Tibial nerve (tissue), 4 donors: Measurements from ENCODE around the gene NPB.

Experiments
- CTCF ChIP-seq, 5 experiments: fragments of 200-600 bp in 3 of 5; fragments of 450-650 bp in 2 of 5; sonication (generic) in 3 of 5; IDR thresholded peaks; one replicate each; pipeline ENCODE4 v1.5.1; 2016 to 2019; ENCODE audit warnings: antibody characterized with exemption in 5 of 5, mild to moderate bottlenecking in 3 of 5, moderate library complexity in 2 of 5
- EP300 ChIP-seq, 2 donors: sonication (generic); formaldehyde crosslinking; IDR thresholded peaks; one replicate each; pipeline ENCODE4 v1.6.1; 2017; ENCODE audit warnings: antibody characterized with exemption in 2 of 2, mild to moderate bottlenecking in 1 of 2
- POLR2A ChIP-seq, 2 donors: fragments of 450-650 bp; IDR thresholded peaks; one replicate each; pipeline ENCODE4 v1.6.1; 2017; ENCODE audit warnings: antibody characterized with exemption in 2 of 2, mild to moderate bottlenecking in 2 of 2, moderate library complexity in 2 of 2

DNA sequence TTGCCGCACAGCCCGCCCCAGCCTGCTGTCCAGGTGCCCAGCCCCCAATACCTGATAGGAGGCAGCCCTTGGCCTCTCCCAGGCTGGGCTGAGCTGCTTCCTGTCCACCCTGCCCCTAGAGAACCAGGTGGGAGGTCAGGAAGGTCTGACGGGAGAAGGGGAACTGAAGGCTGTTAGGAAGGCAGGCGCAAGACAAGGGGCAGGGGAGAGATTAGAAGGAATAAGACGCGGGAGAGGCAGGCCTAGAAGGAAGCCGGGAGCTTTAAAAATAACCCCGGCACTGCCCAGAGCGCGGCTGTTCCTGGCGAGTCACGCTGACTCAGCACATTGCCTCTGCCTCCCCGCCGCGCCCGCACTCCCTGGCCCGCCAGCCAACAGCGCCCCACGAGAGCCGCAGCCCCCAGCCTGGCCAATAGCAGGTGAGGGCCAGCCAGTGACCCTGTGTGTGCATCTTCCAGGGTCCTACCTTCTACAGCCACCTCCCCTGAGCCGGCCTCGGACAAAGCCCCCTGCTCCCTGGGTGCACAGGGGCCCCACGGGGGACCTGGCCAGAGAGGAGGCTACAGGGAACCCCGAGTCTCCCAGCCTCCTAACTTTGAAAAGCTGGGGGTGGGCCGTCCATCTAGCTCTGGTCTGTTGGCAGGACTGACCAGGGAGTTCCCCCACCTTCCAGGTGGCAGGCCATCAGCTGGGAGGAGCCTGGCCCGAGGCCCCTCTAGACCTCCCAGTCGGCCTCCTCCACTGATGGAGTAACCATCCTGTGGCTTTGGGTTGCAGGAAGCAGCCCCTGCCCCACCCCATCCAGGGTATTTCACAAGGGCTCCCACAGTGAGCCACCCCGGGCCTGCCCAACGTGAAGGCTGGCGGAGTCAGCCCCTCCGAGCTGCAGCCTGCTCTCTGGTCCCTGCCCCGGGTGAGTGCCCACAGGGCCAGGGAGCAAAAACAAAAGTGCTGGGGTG is 21.5 kb downstream of the NPB start:
- TF ChIP-seq CTCF (IDR thresholded peaks at IDR 0.05) = no peak
- TF ChIP-seq POLR2A (IDR thresholded peaks at IDR 0.05) = no peak
- no peak for TF ChIP-seq EP300 (IDR thresholded peaks at IDR 0.05)
